HCT116 (cell line): ENCODE results near the gene MMP13. TPM values are rescaled to one million over a fixed set of nuclear protein-coding genes. Genes with fewer than 3 reads are reported as not detected.
"Not testable (repeated sequence)": the region's sequence is repeated elsewhere in the genome, so short reads cannot be mapped to it uniquely, and the experiment has no call there.

Experiments used
- ATAC-seq: fragments of 200-7000 bp; cut with Tn5 transposase; 2 replicates; pipeline ENCODE4 v1.9.1; 2020; ENCODE audit warnings: mild to moderate bottlenecking, moderate library complexity
- BruUV-seq: library from RNA; stranded (reverse); fragments of 400-500 nt; replicated peaks from 2 replicates; lab custom pipeline; 2021; lab: Mats Ljungman, UMichigan
- CTCF ChIA-PET: fragments of 300-600 bp; sonication (Branson Sonifier 250); formaldehyde crosslinking; loops from one replicate; lab custom pipeline; 2021; ENCODE audit warnings: antibody characterized with exemption; lab: Charles Lee
- POLR2A ChIA-PET: fragments of 300-600, 350-600 bp; sonication (Branson Sonifier 250); formaldehyde crosslinking; loops from one replicate; lab custom pipeline; 2021; ENCODE audit warnings: antibody characterized with exemption; lab: Charles Lee
- RAD21 ChIA-PET, 2 experiments: fragments of 300-600 bp; sonication (Branson Sonifier 250); formaldehyde crosslinking; loops; one replicate each; lab custom pipeline; 2023; ENCODE audit warnings: low total read pairs in 2 of 2; ENCODE audit not compliant: uncharacterized antibody in 2 of 2, unreplicated experiment in 2 of 2, low non-redundant PET in 1 of 2; lab: Charles Lee
- DNase-seq: peaks from one replicate; pipeline ENCODE4 v3.0.0-alpha.2; 2010; ENCODE audit warnings: low read depth, low spot score
- H2AFZ ChIP-seq: fragments of 200-600 bp; shearing (Covaris generic), sonication (generic); 2 replicates; pipeline ENCODE4 v1.6.1; 2017; ENCODE audit warnings: low read depth, mixed run types, mixed read lengths, antibody characterized with exemption, low read length; ENCODE audit not compliant: poor library complexity, severe bottlenecking
- H3K27ac ChIP-seq: 2 replicates; pipeline ENCODE4 v1.5.1; 2012; ENCODE audit warnings: low read depth, low read length
- H3K27me3 ChIP-seq: fragments of 200-600 bp; sonication (generic); 2 replicates; pipeline ENCODE4 v1.6.1; 2016; ENCODE audit warnings: mixed run types, low read length, mixed read lengths; ENCODE audit not compliant: insufficient read depth
- H3K36me3 ChIP-seq, 2 experiments: fragments of 200-500 bp in 1 of 2; fragments of 200-600 bp in 1 of 2; sonication (Bioruptor generic) in 1 of 2; sonication (generic) in 1 of 2; 2 replicates each; pipeline versions ENCODE4 v1.5.1 to v1.6.1; 2014 to 2016; ENCODE audit warnings: low read length in 2 of 2, inconsistent platforms in 1 of 2, mixed read lengths in 1 of 2, mixed run types in 1 of 2; ENCODE audit not compliant: insufficient read depth in 2 of 2, control insufficient read depth in 1 of 2
- H3K4me1 ChIP-seq, 2 experiments: fragments of 200-600 bp in 1 of 2; sonication (generic) in 1 of 2; 2 replicates each; pipeline versions ENCODE4 v1.5.1 to v1.6.1; 2012 to 2017; ENCODE audit warnings: low read length in 2 of 2, inconsistent platforms in 1 of 2, mild to moderate bottlenecking in 1 of 2, mixed read lengths in 1 of 2, mixed run types in 1 of 2, moderate library complexity in 1 of 2; ENCODE audit not compliant: insufficient read depth in 2 of 2, control insufficient read depth in 1 of 2
- H3K4me2 ChIP-seq: fragments of 200-600 bp; sonication (generic); 2 replicates; pipeline ENCODE4 v1.6.1; 2017; ENCODE audit warnings: mixed run types, low read length, mixed read lengths
- H3K4me3 ChIP-seq, 2 experiments: fragments of 200-600 bp in 1 of 2; sonication (generic) in 1 of 2; replicated peaks in 1 of 2; 2 replicates each; pipeline ENCODE4 v1.5.1; 2011 to 2016; ENCODE audit warnings: low read length in 2 of 2, control low read depth in 1 of 2, low read depth in 1 of 2, mild to moderate bottlenecking in 1 of 2, mixed read lengths in 1 of 2, mixed run types in 1 of 2
- H3K79me2 ChIP-seq: fragments of 200-600 bp; sonication (generic); 2 replicates; pipeline ENCODE4 v1.6.1; 2017; ENCODE audit warnings: mild to moderate bottlenecking, mixed run types, low read length, moderate library complexity, mixed read lengths; ENCODE audit not compliant: insufficient read depth
- H3K9ac ChIP-seq: fragments of 200-600 bp; sonication (generic); 2 replicates; pipeline ENCODE4 v1.6.1; 2016; ENCODE audit warnings: low read length, mixed read lengths
- H3K9me2 ChIP-seq: fragments of 200-600 bp; sonication (generic), shearing (Covaris generic); 2 replicates; pipeline ENCODE4 v1.6.1; 2017; ENCODE audit warnings: mixed run types, mild to moderate bottlenecking, moderate library complexity; ENCODE audit not compliant: insufficient read depth
- H3K9me3 ChIP-seq, 2 experiments: fragments of 200-500 bp in 1 of 2; fragments of 200-600 bp in 1 of 2; sonication (Bioruptor generic) in 1 of 2; sonication (generic) in 1 of 2; 2 replicates each; pipeline ENCODE4 v1.6.1; 2014 to 2017; ENCODE audit warnings: low read length in 2 of 2, mixed read lengths in 2 of 2, inconsistent platforms in 1 of 2, low read depth in 1 of 2, mild to moderate bottlenecking in 1 of 2, mixed run types in 1 of 2, moderate library complexity in 1 of 2; ENCODE audit not compliant: control insufficient read depth in 1 of 2, insufficient read depth in 1 of 2
- H4K20me1 ChIP-seq: fragments of 200-600 bp; sonication (generic), shearing (Covaris generic); 2 replicates; pipeline ENCODE4 v1.6.1; 2017; ENCODE audit warnings: mixed run types, mild to moderate bottlenecking, moderate library complexity; ENCODE audit not compliant: insufficient read depth
- CBX3 ChIP-seq: IDR thresholded peaks from 2 replicates; pipeline ENCODE4 v1.6.1; 2012; ENCODE audit warnings: low read depth
- EGR1 ChIP-seq: IDR thresholded peaks from 2 replicates; pipeline ENCODE4 v1.6.1; 2012; ENCODE audit warnings: low read depth
- EZH2 ChIP-seq: fragments of 200-600 bp; sonication (generic); IDR thresholded peaks from 2 replicates; pipeline ENCODE4 v1.6.1; 2017; ENCODE audit warnings: antibody characterized with exemption, mixed run types
- JUND ChIP-seq: IDR thresholded peaks from 2 replicates; pipeline ENCODE4 v1.6.1; 2012
- POLR2A ChIP-seq: IDR thresholded peaks from 2 replicates; pipeline ENCODE4 v1.7.0; 2011; ENCODE audit warnings: borderline replicate concordance; ENCODE audit not compliant: insufficient read depth, insufficient read length; ENCODE audit errors: extremely low read depth
- POLR2AphosphoS5 ChIP-seq: IDR thresholded peaks from 2 replicates; pipeline ENCODE4 v1.6.1; 2011; ENCODE audit warnings: mild to moderate bottlenecking, low read depth, low read length, moderate library complexity
- REST ChIP-seq: IDR thresholded peaks from 2 replicates; pipeline ENCODE4 v1.6.1; 2012; ENCODE audit warnings: low read depth
- ZNF274 ChIP-seq: fragments of 200-500 bp; sonication (Bioruptor generic); IDR thresholded peaks from 2 replicates; pipeline ENCODE4 v1.6.1; 2014; ENCODE audit warnings: mild to moderate bottlenecking, low read depth, low read length, inconsistent platforms
- intact Hi-C: fragments of 100-400 bp; cut with micrococcal nuclease; formaldehyde crosslinking; loops from 2 replicates; pipeline ENCODE4 v1.10.0; 2022
- total RNA-seq: library from RNA; stranded (reverse); gene quantifications from one replicate; pipeline ENCODE4 v1.2.1, GENCODE V29; 2021; ENCODE audit not compliant: unreplicated experiment
- TF ChIP-seq, protein P1 (sequence below): IDR thresholded peaks from 2 replicates; pipeline ENCODE4 v1.6.1; 2012
- TF ChIP-seq, protein P2 (sequence below), 3 experiments: fragments of 200-600 bp in 1 of 3; sonication (generic) in 1 of 3; IDR thresholded peaks in 2 of 3; conservative IDR thresholded peaks in 1 of 3; 2 replicates each; pipeline ENCODE4 v1.5.1; 2012 to 2017; ENCODE audit warnings: low read depth in 2 of 3, low read length in 2 of 3, antibody characterized with exemption in 1 of 3, borderline replicate concordance in 1 of 3, control low read depth in 1 of 3, mild to moderate bottlenecking in 1 of 3, mixed read lengths in 1 of 3, mixed run types in 1 of 3, moderate library complexity in 1 of 3; ENCODE audit not compliant: insufficient read depth in 1 of 3

The MMP13 gene
- total RNA-seq, 1 experiment from 2014 or later = not detected

DNA sequence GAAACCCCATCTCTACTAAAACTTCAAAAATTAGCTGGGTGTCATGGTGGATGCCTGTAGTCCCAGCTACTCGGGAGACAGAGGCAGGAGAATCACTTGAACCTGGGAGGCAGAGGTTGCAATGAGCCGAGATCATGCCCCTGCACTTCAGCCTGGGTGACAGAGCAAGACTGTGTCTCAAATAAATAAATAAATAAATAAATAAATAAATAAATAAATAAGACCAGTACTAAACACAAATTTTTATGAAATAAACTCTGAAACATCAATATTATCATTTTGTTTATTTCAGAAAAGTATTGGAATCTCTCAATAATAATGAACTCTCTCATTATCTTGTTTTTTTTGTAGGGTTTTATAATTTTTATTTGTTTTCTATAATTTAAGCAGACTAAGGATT is 18.2 kb upstream of the MMP13 start:
- H3K4me3 ChIP-seq, ATAC-seq, POLR2A ChIA-PET, DNase-seq, H2AFZ ChIP-seq, RAD21 ChIA-PET, BruUV-seq, intact Hi-C loops, H3K9ac ChIP-seq, H3K9me3 ChIP-seq, H3K27me3 ChIP-seq, H4K20me1 ChIP-seq, H3K9me2 ChIP-seq, H3K79me2 ChIP-seq, H3K36me3 ChIP-seq, H3K4me2 ChIP-seq, CTCF ChIA-PET, H3K27ac ChIP-seq: not testable (repeated sequence)
- peaks cover 11 to 17% of the 10 kb centered on the region in 2 experiments for H3K4me1 ChIP-seq

GRCh38 chr11:102972853-102973252 is 17.3 kb upstream of the MMP13 start:
- intact Hi-C loops = no loop called here
- no peak for TF ChIP-seq JUND
- TF ChIP-seq POLR2AphosphoS5 = no peak
- TF ChIP-seq EGR1 = no peak
- TF ChIP-seq, protein P1, sequence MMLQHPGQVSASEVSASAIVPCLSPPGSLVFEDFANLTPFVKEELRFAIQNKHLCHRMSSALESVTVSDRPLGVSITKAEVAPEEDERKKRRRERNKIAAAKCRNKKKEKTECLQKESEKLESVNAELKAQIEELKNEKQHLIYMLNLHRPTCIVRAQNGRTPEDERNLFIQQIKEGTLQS = no peak
- TF ChIP-seq, protein P2, sequence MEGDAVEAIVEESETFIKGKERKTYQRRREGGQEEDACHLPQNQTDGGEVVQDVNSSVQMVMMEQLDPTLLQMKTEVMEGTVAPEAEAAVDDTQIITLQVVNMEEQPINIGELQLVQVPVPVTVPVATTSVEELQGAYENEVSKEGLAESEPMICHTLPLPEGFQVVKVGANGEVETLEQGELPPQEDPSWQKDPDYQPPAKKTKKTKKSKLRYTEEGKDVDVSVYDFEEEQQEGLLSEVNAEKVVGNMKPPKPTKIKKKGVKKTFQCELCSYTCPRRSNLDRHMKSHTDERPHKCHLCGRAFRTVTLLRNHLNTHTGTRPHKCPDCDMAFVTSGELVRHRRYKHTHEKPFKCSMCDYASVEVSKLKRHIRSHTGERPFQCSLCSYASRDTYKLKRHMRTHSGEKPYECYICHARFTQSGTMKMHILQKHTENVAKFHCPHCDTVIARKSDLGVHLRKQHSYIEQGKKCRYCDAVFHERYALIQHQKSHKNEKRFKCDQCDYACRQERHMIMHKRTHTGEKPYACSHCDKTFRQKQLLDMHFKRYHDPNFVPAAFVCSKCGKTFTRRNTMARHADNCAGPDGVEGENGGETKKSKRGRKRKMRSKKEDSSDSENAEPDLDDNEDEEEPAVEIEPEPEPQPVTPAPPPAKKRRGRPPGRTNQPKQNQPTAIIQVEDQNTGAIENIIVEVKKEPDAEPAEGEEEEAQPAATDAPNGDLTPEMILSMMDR (IDR thresholded peaks at IDR 0.05 in 2 of 3, conservative IDR thresholded peaks at IDR 0.05 in 1 of 3; ENCODE audit: borderline replicate concordance in 1 of 3, insufficient read depth in 1 of 3, low read depth in 2 of 3, low read length in 2 of 3) = no peak
- TF ChIP-seq CBX3 = no peak
- no peak for TF ChIP-seq POLR2A
- TF ChIP-seq EZH2 = no peak
- TF ChIP-seq REST = no peak
- TF ChIP-seq ZNF274 = no peak
- H3K4me3 ChIP-seq = no peak overlapping the region
- ChIA-PET POLR2A (no interaction called here), RAD21 (no interaction called here), CTCF (no interaction called here)
- H3K4me1 ChIP-seq = peaks cover 11 to 17% of the 10 kb centered on the region in 2 experiments
- no peaks in the 10 kb centered on the region for H4K20me1 ChIP-seq
- no peak overlapping the region for H3K9ac ChIP-seq
- no TSS peak for BruUV-seq
- no peak overlapping the region for H3K27ac ChIP-seq
- no peaks in the 10 kb centered on the region for H3K9me2 ChIP-seq
- no peak for ATAC-seq
- no peak overlapping the region for H2AFZ ChIP-seq
- H3K27me3 ChIP-seq = no peaks in the 10 kb centered on the region
- DNase-seq = no peak
- H3K9me3 ChIP-seq = no peaks in the 10 kb centered on the region
- no peak overlapping the region for H3K4me2 ChIP-seq
- H3K36me3 ChIP-seq = no peaks in the 10 kb centered on the region
- no peaks in the 10 kb centered on the region for H3K79me2 ChIP-seq
